Adrenal gland (tissue), 5 donors: ENCODE measurements around the gene TMLHE.

ENCODE experiments used
- CTCF ChIP-seq, 6 experiments: fragments of 450-650 bp in 4 of 6; fragments of 200-600 bp in 2 of 6; sonication (generic) in 1 of 6; IDR thresholded peaks; 1 replicate in 5 of 6; 2 replicates in 1 of 6; pipeline versions ENCODE4 v1.5.1 to v1.8.0; 2016 to 2021; ENCODE audit warnings: antibody characterized with exemption in 6 of 6, mild to moderate bottlenecking in 2 of 6, moderate library complexity in 1 of 6
- POLR2A ChIP-seq, 2 donors: fragments of 450-650 bp; IDR thresholded peaks; one replicate each; pipeline ENCODE4 v1.6.1; 2017; ENCODE audit warnings: antibody characterized with exemption in 2 of 2, mild to moderate bottlenecking in 2 of 2, moderate library complexity in 1 of 2
- donor health status: DM: no; HTN: no; CAD: no.

GRCh38 chrX:155645180-155645579 is 32.4 kb upstream of the TMLHE start:
- TF ChIP-seq CTCF (IDR thresholded peaks at IDR 0.05): no peak
- TF ChIP-seq POLR2A (IDR thresholded peaks at IDR 0.05): no peak
